ENCODE data around the gene DGKD. TPM values are rescaled to one million over a fixed set of nuclear protein-coding genes. Genes with fewer than 3 reads are reported as not detected.

DGKD gene
- total and polyA plus RNA-seq, 10 of the 15 experiments (the other 5 are each of a cell fraction or from before 2014, with no cell fraction given) = 2.7 to 81.9 (median 27.0) TPM

GRCh38 chr2:233331536-233331935 is 22.8 kb upstream of the DGKD start:
- peak overlapping the region; percentile 70 for H3K27ac ChIP-seq (ENCODE audit: control insufficient read depth, insufficient read depth)
- H3K79me2 ChIP-seq (ENCODE audit: control insufficient read depth, insufficient read depth, low read length) = no peaks in the 10 kb centered on the region
- H3K4me1 ChIP-seq (ENCODE audit: control insufficient read depth, insufficient read depth, low read length) = peaks cover 18% of the 10 kb centered on the region
- FAIRE-seq (peak; percentile 99), DNase-seq (ENCODE audit: low read depth, low spot score) (peak; percentile 80), ATAC-seq (peak; percentile 94)
- CTCF ChIA-PET = interaction anchor here (0.8 to 1.6 kb wide), 4 partner anchors 10 to 112 kb away, joined by 3 to 9 read pairs (median 4); partner anchors contain the start of gene DGKD
- RAD21 ChIA-PET (ENCODE audit: unreplicated experiment) = interaction anchor here (1.3 to 1.4 kb wide), 2 partner anchors 26 to 111 kb away, joined by 5 to 7 read pairs; no protein-coding TSS in a partner anchor
- no peaks in the 10 kb centered on the region for H3K27me3 ChIP-seq (replicated peaks in 1 of 2; ENCODE audit: control insufficient read depth in 2 of 2, insufficient read depth in 2 of 2, low read length in 1 of 2)
- H3K4me2 ChIP-seq (ENCODE audit: control insufficient read depth, insufficient read depth) = peak overlapping the region; percentile 28
- SMC1A ChIA-PET (ENCODE audit: uncharacterized antibody, unreplicated experiment) = interaction anchor here (0.9 to 1.5 kb wide), 6 partner anchors 9 to 88 kb away, joined by 3 to 5 read pairs (median 4); no protein-coding TSS in a partner anchor
- intact Hi-C loops (cut with micrococcal nuclease; ENCODE audit: unreplicated experiment) = no loop called here
- H3K9ac ChIP-seq (ENCODE audit: control insufficient read depth, insufficient read depth, low read length) = no peak overlapping the region
- no TSS peak for BruUV-seq (replicated peaks)
- H2AFZ ChIP-seq (ENCODE audit: control insufficient read depth, low read depth, low read length) = peak overlapping the region; percentile 70
- no peak overlapping the region for H3K4me3 ChIP-seq
- in situ Hi-C loops (cut with MboI) = no loop called here
- H3K36me3 ChIP-seq (ENCODE audit: control insufficient read depth in 2 of 2, insufficient read depth in 2 of 2, low read length in 1 of 2) = no peaks in the 10 kb centered on the region
- no peaks in the 10 kb centered on the region for H3K9me3 ChIP-seq (replicated peaks; ENCODE audit: control insufficient read depth, insufficient read depth, low read length)
- no peaks in the 10 kb centered on the region for H4K20me1 ChIP-seq (ENCODE audit: control insufficient read depth, insufficient read depth)
- WGBS (ENCODE audit: insufficient coverage, insufficient replicate concordance, low lambda C conversion rate, missing lambda C conversion rate) = under 1% methylated on average over 15 of the region's 15 CpGs
- POLR2A ChIA-PET = interaction anchor here (0.9 to 1.4 kb wide), 2 partner anchors 10 to 26 kb away, joined by 3 read pairs; no protein-coding TSS in a partner anchor
- no peak for TF ChIP-seq SREBF2 (IDR thresholded peaks at IDR 0.05; ENCODE audit: low read length)
- peak; percentile 26; the same call in 1 of the 2 replicates for TF ChIP-seq ATF2 (IDR thresholded peaks at IDR 0.05; ENCODE audit: low read length)
- peak; percentile 87 for TF ChIP-seq ZNF687 (IDR thresholded peaks at IDR 0.05)
- no peak for TF ChIP-seq EZH2 (IDR thresholded peaks at IDR 0.05; ENCODE audit: borderline replicate concordance, control insufficient read depth, low read depth, low read length)
- TF ChIP-seq RUNX3 (IDR thresholded peaks at IDR 0.05; ENCODE audit: low read length) = peak; percentile 86
- peak; percentile 20; the same call in 1 of the 2 replicates for TF ChIP-seq LARP7 (IDR thresholded peaks at IDR 0.05)
- no peak for TF ChIP-seq ZSCAN29 (IDR thresholded peaks at IDR 0.05)
- TF ChIP-seq CREM (IDR thresholded peaks at IDR 0.05; ENCODE audit: low read depth) = peak; percentile 79
- no peak for TF ChIP-seq CEBPB (IDR thresholded peaks at IDR 0.05; ENCODE audit: borderline replicate concordance in 1 of 2, low read depth in 2 of 2, low read length in 2 of 2)
- peak; percentile 94 for TF ChIP-seq TCF3 (IDR thresholded peaks at IDR 0.05; ENCODE audit: borderline replicate concordance, insufficient read depth, low read depth, low read length)
- TF ChIP-seq EGR1 (IDR thresholded peaks at IDR 0.05; ENCODE audit: borderline replicate concordance in 1 of 2, low read depth in 2 of 2, low read length in 2 of 2) = peak in 1 of 2 experiments; percentile 34; a peak in 1 of 3 replicates
- TF ChIP-seq HDAC2 (IDR thresholded peaks at IDR 0.05) = no peak
- peak; percentile 62 for TF ChIP-seq ZBTB40 (IDR thresholded peaks at IDR 0.05; ENCODE audit: borderline replicate concordance)
- TF ChIP-seq MXI1 (IDR thresholded peaks at IDR 0.05; ENCODE audit: low read depth, low read length) = 0 out of 2 replicates have a peak, but pooled peaks have one; percentile 37
- TF ChIP-seq POU2F2 (IDR thresholded peaks at IDR 0.05; ENCODE audit: borderline replicate concordance, low read depth, low read length) = no peak
